PC-3 (cell line): ENCODE data around the gene CRACR2B. TPM values are rescaled to one million over a fixed set of nuclear protein-coding genes. Genes with fewer than 3 reads are reported as not detected.
A peak's percentile ranks its signal among the peaks of the same experiment; 100 is the strongest.

Source experiments
- ATAC-seq: fragments of 200-7000 bp; cut with Tn5 transposase; 2 replicates; pipeline ENCODE4 v1.9.1; 2020; ENCODE audit warnings: mild to moderate bottlenecking, moderate library complexity
- BruUV-seq: library from RNA; stranded (reverse); fragments of 400-500 nt; replicated peaks from 2 replicates; lab custom pipeline; 2021; lab: Mats Ljungman, UMichigan
- CTCF ChIA-PET: fragments of 300-600 bp; sonication (Branson Sonifier 250); formaldehyde crosslinking; loops from one replicate; lab custom pipeline; 2022; ENCODE audit warnings: antibody characterized with exemption; lab: Charles Lee
- POLR2A ChIA-PET: fragments of 300-600 bp; sonication (Branson Sonifier 250); formaldehyde crosslinking; loops from one replicate; lab custom pipeline; 2022; ENCODE audit warnings: antibody characterized with exemption; ENCODE audit not compliant: unreplicated experiment; lab: Charles Lee
- DNase-seq: peaks from one replicate; pipeline ENCODE4 v3.0.0-alpha.2; 2015
- H2AFZ ChIP-seq: fragments of 300-600 bp; sonication (generic); 2 replicates; pipeline ENCODE4 v1.6.0; 2016; ENCODE audit warnings: antibody characterized with exemption, low read length
- H3F3A ChIP-seq: fragments of 300-600 bp; sonication (generic); one replicate; pipeline ENCODE4 v1.6.0; 2017; ENCODE audit warnings: antibody characterized with exemption, low read length, control low read depth, mild to moderate bottlenecking; ENCODE audit not compliant: unreplicated experiment
- H3K27ac ChIP-seq: fragments of 300-600 bp; sonication (generic); 2 replicates; pipeline ENCODE4 v1.5.1; 2016; ENCODE audit warnings: mild to moderate bottlenecking, low read length
- H3K27me3 ChIP-seq: fragments of 300-600 bp; sonication (generic); 2 replicates; pipeline ENCODE4 v1.6.1; 2016; ENCODE audit warnings: low read length, mixed read lengths
- H3K36me3 ChIP-seq: fragments of 300-600 bp; sonication (generic); 2 replicates; pipeline ENCODE4 v1.6.1; 2016; ENCODE audit warnings: low read depth, mixed run types, low read length, mixed read lengths
- H3K4me1 ChIP-seq: fragments of 300-600 bp; sonication (generic); 2 replicates; pipeline ENCODE4 v1.5.1; 2016; ENCODE audit warnings: low read length; ENCODE audit not compliant: insufficient read depth
- H3K4me2 ChIP-seq: fragments of 300-600 bp; sonication (generic); 2 replicates; pipeline ENCODE4 v1.6.0; 2016; ENCODE audit warnings: low read length
- H3K4me3 ChIP-seq: fragments of 300-600 bp; sonication (generic); 2 replicates; pipeline ENCODE4 v1.5.1; 2016; ENCODE audit warnings: mild to moderate bottlenecking, low read length, mixed read lengths
- H3K79me2 ChIP-seq: fragments of 300-600 bp; sonication (generic); 2 replicates; pipeline ENCODE4 v1.6.1; 2017; ENCODE audit warnings: low read length, mixed read lengths
- H3K9ac ChIP-seq: fragments of 300-600 bp; sonication (generic); 2 replicates; pipeline ENCODE4 v1.6.0; 2016; ENCODE audit warnings: mild to moderate bottlenecking, low read length
- H3K9me2 ChIP-seq: fragments of 300-600 bp; sonication (generic); replicated peaks from 2 replicates; pipeline ENCODE4 v1.6.1; 2016; ENCODE audit warnings: mixed run types, low read length, mixed read lengths
- H3K9me3 ChIP-seq: fragments of 300-600 bp; sonication (generic); 2 replicates; pipeline ENCODE4 v1.6.1; 2016; ENCODE audit warnings: low read length, mixed read lengths
- H4K20me1 ChIP-seq: fragments of 300-600 bp; sonication (generic); 2 replicates; pipeline ENCODE4 v1.6.1; 2016; ENCODE audit warnings: low read length, mixed read lengths
- CTCF ChIP-seq: fragments of 300-600 bp; sonication (generic); conservative IDR thresholded peaks from 2 replicates; pipeline ENCODE4 v1.5.1; 2017; ENCODE audit warnings: antibody characterized with exemption, low read depth, mild to moderate bottlenecking, low read length
- EZH2 ChIP-seq: fragments of 300-600 bp; sonication (generic); IDR thresholded peaks from one replicate; pipeline ENCODE4 v1.6.1; 2017; ENCODE audit warnings: antibody characterized with exemption, mild to moderate bottlenecking, low read length; ENCODE audit not compliant: unreplicated experiment
- EZH2phosphoT487 ChIP-seq: fragments of 300-600 bp; sonication (generic); IDR thresholded peaks from 2 replicates; pipeline ENCODE4 v1.6.1; 2018; ENCODE audit warnings: mild to moderate bottlenecking, antibody characterized with exemption, low read length, borderline replicate concordance
- intact Hi-C: fragments of 100-400 bp; cut with micrococcal nuclease; formaldehyde crosslinking; loops from 2 replicates; pipeline ENCODE4 v1.9.0; 2023
- total RNA-seq: library from RNA; depleted of rRNA; stranded (reverse); fragments of >200 nt; gene quantifications from 2 replicates; pipeline ENCODE4 v1.2.3, GENCODE V29; 2014; rRNA removed

The CRACR2B gene
- total RNA-seq, 1 experiment from 2014 or later = 10.6 TPM

- CTCF ChIA-PET = no interaction called here
- H3K4me3 ChIP-seq = no peak overlapping the region
- no peak overlapping the region for H3K9ac ChIP-seq
- no peak overlapping the region for H2AFZ ChIP-seq
- no TSS peak for BruUV-seq
- intact Hi-C loops = no loop called here
- H3K79me2 ChIP-seq = no peaks in the 10 kb centered on the region
- POLR2A ChIA-PET = no interaction called here
- no peaks in the 10 kb centered on the region for H3K9me2 ChIP-seq
- H3K27ac ChIP-seq = no peak overlapping the region
- H3K36me3 ChIP-seq = no peaks in the 10 kb centered on the region; the same call in 1 of the 2 replicates
- no peak for TF ChIP-seq CTCF
- no peak for TF ChIP-seq EZH2phosphoT487
- no peak for TF ChIP-seq EZH2
- ATAC-seq (peak; percentile 42), DNase-seq (no peak)
- H3K27me3 ChIP-seq = no peaks in the 10 kb centered on the region
- no peaks in the 10 kb centered on the region for H3F3A ChIP-seq
- H3K4me1 ChIP-seq = no peaks in the 10 kb centered on the region
- no peaks in the 10 kb centered on the region for H4K20me1 ChIP-seq
- H3K4me2 ChIP-seq = no peak overlapping the region
- H3K9me3 ChIP-seq = no peaks in the 10 kb centered on the region
These were observed 49.8 kb downstream of the CRACR2B start for GRCh38 chr11:877565-877964.

- H3K9ac ChIP-seq = no peak overlapping the region
- no peaks in the 10 kb centered on the region for H3K79me2 ChIP-seq
- no peaks in the 10 kb centered on the region for H3K27me3 ChIP-seq
- H3K4me1 ChIP-seq = no peaks in the 10 kb centered on the region
- H3K27ac ChIP-seq = no peak overlapping the region
- no peak for DNase-seq
- no peaks in the 10 kb centered on the region for H3K9me2 ChIP-seq
- H2AFZ ChIP-seq = no peak overlapping the region
- no peaks in the 10 kb centered on the region for H4K20me1 ChIP-seq
- no TSS peak for BruUV-seq
- CTCF ChIA-PET = no interaction called here
- H3K4me2 ChIP-seq = no peak overlapping the region
- H3K9me3 ChIP-seq = no peaks in the 10 kb centered on the region
- POLR2A ChIA-PET = no interaction called here
- H3K4me3 ChIP-seq = no peak overlapping the region
- intact Hi-C loops = no loop called here
- no peak for ATAC-seq
- H3K36me3 ChIP-seq = no peaks in the 10 kb centered on the region; the same call in 1 of the 2 replicates
- TF ChIP-seq CTCF (0 out of 2 replicates have a peak, but pooled peaks have one; percentile 15), EZH2phosphoT487 (no peak)
- H3F3A ChIP-seq = no peaks in the 10 kb centered on the region
These were observed 52.7 kb downstream of the CRACR2B start for GRCh38 chr11:880447-880846.

Other genes with a start within 250 kb of the CRACR2B start
- gene IRF7, start 212.0 kb upstream of the CRACR2B start, total RNA-seq = 80.8 and 95.7 TPM in 2 replicates
- not detected in 2 replicates for gene CDHR5, start 203.0 kb upstream of the CRACR2B start, total RNA-seq
- gene SCT, start 200.7 kb upstream of the CRACR2B start, total RNA-seq = 2.2 TPM in 1 of 2 replicates, not detected in the other
- gene DRD4, start 190.7 kb upstream of the CRACR2B start, total RNA-seq = 0.11 TPM in 1 of 2 replicates, not detected in the other
- 31.9 and 42.8 TPM in 2 replicates for gene DEAF1, start 132.7 kb upstream of the CRACR2B start, total RNA-seq
- gene TMEM80, start 132.1 kb upstream of the CRACR2B start, total RNA-seq = 10.8 and 16.2 TPM in 2 replicates
- gene EPS8L2, start 121.7 kb upstream of the CRACR2B start, total RNA-seq = 127 and 200 TPM in 2 replicates
- 287 and 326 TPM in 2 replicates for gene TALDO1, start 80.5 kb upstream of the CRACR2B start, total RNA-seq
- 38.9 and 39.7 TPM in 2 replicates for gene GATD1, start 50.4 kb upstream of the CRACR2B start, total RNA-seq
- not detected in 2 replicates for gene CEND1, start 37.8 kb upstream of the CRACR2B start, total RNA-seq
- gene SLC25A22, start 29.6 kb upstream of the CRACR2B start, total RNA-seq = 32.7 and 42.3 TPM in 2 replicates
- 11.7 and 14.9 TPM in 2 replicates for gene PIDD1, start 22.7 kb upstream of the CRACR2B start, total RNA-seq
- 897 and 964 TPM in 2 replicates for gene RPLP2, start 18.0 kb upstream of the CRACR2B start, total RNA-seq
- 40.2 and 41.4 TPM in 2 replicates for gene PNPLA2, start 9.0 kb upstream of the CRACR2B start, total RNA-seq
- gene CD151, start 5.0 kb downstream of the CRACR2B start, total RNA-seq = 469 and 490 TPM in 2 replicates
- 661 and 1,148 TPM in 2 replicates for gene POLR2L, start 14.6 kb downstream of the CRACR2B start, total RNA-seq
- gene TSPAN4, start 14.9 kb downstream of the CRACR2B start, total RNA-seq = 121 and 138 TPM in 2 replicates
- gene CHID1, start 82.9 kb downstream of the CRACR2B start, total RNA-seq = 70.2 and 116 TPM in 2 replicates
- 29.6 and 42.8 TPM in 2 replicates for gene AP2A2, start 98.0 kb downstream of the CRACR2B start, total RNA-seq
- 0.18 and 0.23 TPM in 2 replicates for gene MUC6, start 208.8 kb downstream of the CRACR2B start, total RNA-seq
- gene MUC2, start 247.0 kb downstream of the CRACR2B start, total RNA-seq = 0.26 and 0.40 TPM in 2 replicates